ENCODE measurements around the gene C1QTNF12.

The C1QTNF12 gene

GRCh38 chr1:1256956-1257871, 10.7 kb upstream of the C1QTNF12 start:
- FAIRE-seq, result no peak
- no peak for TF ChIP-seq CTCF (IDR thresholded peaks at IDR 0.05; ENCODE audit: insufficient read depth, missing control alignments)

GRCh38 chr1:1255611-1256010, 9.1 kb upstream of the C1QTNF12 start:
- no peak for TF ChIP-seq CTCF (IDR thresholded peaks at IDR 0.05; ENCODE audit: insufficient read depth, missing control alignments)
- FAIRE-seq, result no peak

More at GRCh38 chr1:1256956-1257871, 10.7 kb upstream of the C1QTNF12 start:
- DNase-seq (ENCODE audit: insufficient read length, low spot score), result no peak

GRCh38 chr1:1255078-1255477, 8.6 kb upstream of the C1QTNF12 start:
- DNase-seq (ENCODE audit: insufficient read length, low spot score) (no peak), FAIRE-seq (no peak)
- TF ChIP-seq CTCF (IDR thresholded peaks at IDR 0.05; ENCODE audit: insufficient read depth, missing control alignments), result no peak

More at GRCh38 chr1:1255611-1256010, 9.1 kb upstream of the C1QTNF12 start:
- DNase-seq (ENCODE audit: insufficient read length, low spot score), result no peak

- FAIRE-seq (no peak), DNase-seq (ENCODE audit: insufficient read length, low spot score) (no peak)
- no peak for TF ChIP-seq CTCF (IDR thresholded peaks at IDR 0.05; ENCODE audit: insufficient read depth, missing control alignments)
Observed at GRCh38 chr1:1254667-1254998, 8.1 kb upstream of the C1QTNF12 start.

GRCh38 chr1:1253972-1254666, 7.6 kb upstream of the C1QTNF12 start:
- DNase-seq (ENCODE audit: insufficient read length, low spot score) (no peak), FAIRE-seq (no peak)
- no peak for TF ChIP-seq CTCF (IDR thresholded peaks at IDR 0.05; ENCODE audit: insufficient read depth, missing control alignments)

GRCh38 chr1:1253314-1253713, 6.8 kb upstream of the C1QTNF12 start:
- FAIRE-seq (no peak), DNase-seq (ENCODE audit: insufficient read length, low spot score) (no peak)
- no peak for TF ChIP-seq CTCF (IDR thresholded peaks at IDR 0.05; ENCODE audit: insufficient read depth, missing control alignments)
